ENCODE results near the gene INPP4B. TPM values are rescaled to one million over a fixed set of nuclear protein-coding genes. Genes with fewer than 3 reads are reported as not detected.

Gene INPP4B
- total RNA-seq, 1 experiment from 2014 or later, result 53.7 TPM

DNA sequence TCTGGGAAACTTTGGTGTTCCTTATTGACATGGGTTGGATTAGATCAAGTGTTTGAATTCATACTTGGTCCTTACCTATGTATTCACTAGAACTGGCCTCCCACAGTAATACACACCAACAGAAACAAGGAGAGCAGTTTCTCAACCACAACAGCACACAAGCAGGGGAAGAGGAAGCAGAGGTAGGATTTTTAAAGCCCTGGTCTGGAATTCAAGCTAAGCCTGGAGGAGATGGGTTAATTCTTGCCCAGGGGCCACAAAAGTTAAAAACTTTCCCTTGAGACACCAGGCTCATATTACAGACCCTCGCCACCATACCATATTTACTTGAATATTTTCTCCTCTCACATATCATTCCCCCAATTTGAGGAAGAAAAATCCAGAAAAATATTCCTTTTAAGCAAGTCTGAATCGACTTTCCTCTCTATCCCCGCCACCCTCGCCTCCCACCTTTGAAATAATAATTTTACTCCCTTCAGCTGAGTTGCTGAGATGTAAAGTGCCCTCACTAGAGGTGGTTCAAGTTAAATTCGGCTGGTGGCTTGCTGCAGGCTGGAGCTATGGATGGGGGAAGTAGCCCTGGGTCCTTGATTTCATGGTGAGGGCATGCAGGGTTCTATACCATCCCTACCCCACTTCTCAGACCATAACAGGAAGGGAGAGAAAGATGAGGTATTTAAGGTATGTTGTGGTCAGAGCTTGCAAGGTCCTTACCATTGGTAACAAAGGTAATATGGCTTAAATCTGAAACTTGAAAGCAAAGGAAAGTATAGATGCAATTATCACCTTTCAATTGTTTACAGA is 440.2 kb downstream of the INPP4B start:
- intact Hi-C loops (cut with micrococcal nuclease; ENCODE audit: unreplicated experiment), result loop anchor here (1.0 to 10.0 kb wide), 2 partner anchors 51 to 68 kb away; no protein-coding TSS in a partner anchor
- BruUV-seq (replicated peaks), result TSS peak; percentile 19
- Histone ChIP-seq H3K9me3 (ENCODE audit: insufficient read depth, low read depth) (no peaks in the 10 kb centered on the region), H2AFZ (no peak overlapping the region), H3K4me1 (replicated peaks; ENCODE audit: insufficient read depth) (peaks cover 71% of the 10 kb centered on the region), H3K9me2 (ENCODE audit: insufficient read depth) (no peaks in the 10 kb centered on the region), H3K27ac (peak overlapping the region; percentile 100), H3F3A (ENCODE audit: insufficient read depth, low read depth) (peaks cover 37% of the 10 kb centered on the region), H3K27me3 (ENCODE audit: insufficient read depth, low read depth) (no peaks in the 10 kb centered on the region), H3K36me3 (ENCODE audit: low read depth) (peaks cover 12% of the 10 kb centered on the region), H3K4me3 (peak overlapping the region; percentile 15; the same call in 1 of the 2 replicates), H3K79me2 (ENCODE audit: low read depth) (peaks cover 24% of the 10 kb centered on the region), H4K20me1 (ENCODE audit: insufficient read depth) (no peaks in the 10 kb centered on the region), H3K4me2 (peak overlapping the region; percentile 61)
- DNase-seq, result peak; percentile 51 to 90
- CTCF ChIA-PET, result interaction anchor here (2.1 kb wide), 1 partner anchor 68 kb away, joined by 8 read pairs; no protein-coding TSS in a partner anchor
- POLR2A ChIA-PET (ENCODE audit: unreplicated experiment), result interaction anchor here (0.6 to 2.0 kb wide), 6 partner anchors 26 to 128 kb away, joined by 3 to 29 read pairs (median 4); no protein-coding TSS in a partner anchor
- TF ChIP-seq, protein P1, sequence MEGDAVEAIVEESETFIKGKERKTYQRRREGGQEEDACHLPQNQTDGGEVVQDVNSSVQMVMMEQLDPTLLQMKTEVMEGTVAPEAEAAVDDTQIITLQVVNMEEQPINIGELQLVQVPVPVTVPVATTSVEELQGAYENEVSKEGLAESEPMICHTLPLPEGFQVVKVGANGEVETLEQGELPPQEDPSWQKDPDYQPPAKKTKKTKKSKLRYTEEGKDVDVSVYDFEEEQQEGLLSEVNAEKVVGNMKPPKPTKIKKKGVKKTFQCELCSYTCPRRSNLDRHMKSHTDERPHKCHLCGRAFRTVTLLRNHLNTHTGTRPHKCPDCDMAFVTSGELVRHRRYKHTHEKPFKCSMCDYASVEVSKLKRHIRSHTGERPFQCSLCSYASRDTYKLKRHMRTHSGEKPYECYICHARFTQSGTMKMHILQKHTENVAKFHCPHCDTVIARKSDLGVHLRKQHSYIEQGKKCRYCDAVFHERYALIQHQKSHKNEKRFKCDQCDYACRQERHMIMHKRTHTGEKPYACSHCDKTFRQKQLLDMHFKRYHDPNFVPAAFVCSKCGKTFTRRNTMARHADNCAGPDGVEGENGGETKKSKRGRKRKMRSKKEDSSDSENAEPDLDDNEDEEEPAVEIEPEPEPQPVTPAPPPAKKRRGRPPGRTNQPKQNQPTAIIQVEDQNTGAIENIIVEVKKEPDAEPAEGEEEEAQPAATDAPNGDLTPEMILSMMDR (conservative IDR thresholded peaks at IDR 0.05), result no peak
- TF ChIP-seq EZH2 (IDR thresholded peaks at IDR 0.05; ENCODE audit: low read depth), result no peak

DNA sequence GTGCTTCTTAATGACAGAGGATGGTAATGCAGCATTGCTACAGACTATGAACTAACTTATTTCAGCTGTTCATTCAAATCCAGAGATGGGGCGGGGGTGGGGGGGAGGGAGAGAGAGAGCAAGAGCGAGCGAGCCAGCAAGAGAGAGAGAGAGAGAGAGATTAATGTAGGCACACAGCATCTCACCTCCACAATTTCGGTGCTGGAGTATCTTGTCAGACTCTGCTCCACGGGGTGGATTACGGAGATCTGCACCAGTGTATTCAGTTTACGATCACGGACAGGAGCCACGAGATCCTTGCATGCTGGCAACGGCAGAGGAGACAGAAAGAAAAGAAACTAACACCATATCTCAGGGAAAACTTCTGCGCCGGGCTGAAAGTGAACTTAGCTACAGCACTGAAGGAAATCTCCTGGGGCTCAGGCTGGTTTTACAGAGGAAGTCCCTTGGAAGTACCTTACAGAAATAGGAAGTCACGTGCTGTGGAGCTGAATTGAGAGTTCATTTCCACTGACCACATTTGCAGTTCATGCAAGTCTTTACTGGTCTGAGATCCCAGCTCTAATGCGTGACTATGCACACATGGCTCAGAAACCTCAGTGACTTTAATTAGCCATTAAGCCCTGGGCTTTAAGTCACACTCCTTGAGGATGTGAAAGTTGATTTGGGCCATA is 440.9 kb downstream of the INPP4B start:
- intact Hi-C loops (cut with micrococcal nuclease; ENCODE audit: unreplicated experiment), result loop anchor here (10.0 kb wide), 1 partner anchor 50 kb away; no protein-coding TSS in a partner anchor
- no TSS peak for BruUV-seq (replicated peaks)
- ChIA-PET POLR2A (ENCODE audit: unreplicated experiment) (interaction anchor here (0.7 to 2.0 kb wide), 2 partner anchors 28 to 69 kb away, joined by 3 to 29 read pairs; no protein-coding TSS in a partner anchor), CTCF (no interaction called here)
- Histone ChIP-seq H3K9me3 (ENCODE audit: insufficient read depth, low read depth) (no peaks in the 10 kb centered on the region), H3K4me3 (no peak overlapping the region), H3K4me2 (peak overlapping the region; percentile 61), H3K4me1 (replicated peaks; ENCODE audit: insufficient read depth) (peaks cover 68% of the 10 kb centered on the region), H3K36me3 (ENCODE audit: low read depth) (peaks cover 12% of the 10 kb centered on the region), H3K27ac (peak overlapping the region; percentile 100), H3K27me3 (ENCODE audit: insufficient read depth, low read depth) (no peaks in the 10 kb centered on the region), H2AFZ (no peak overlapping the region), H3F3A (ENCODE audit: insufficient read depth, low read depth) (peaks cover 34% of the 10 kb centered on the region), H3K79me2 (ENCODE audit: low read depth) (peaks cover 21% of the 10 kb centered on the region), H3K9me2 (ENCODE audit: insufficient read depth) (no peaks in the 10 kb centered on the region), H4K20me1 (ENCODE audit: insufficient read depth) (no peaks in the 10 kb centered on the region)
- TF ChIP-seq, protein P1 (conservative IDR thresholded peaks at IDR 0.05), result no peak
- DNase-seq, result no peak

DNA sequence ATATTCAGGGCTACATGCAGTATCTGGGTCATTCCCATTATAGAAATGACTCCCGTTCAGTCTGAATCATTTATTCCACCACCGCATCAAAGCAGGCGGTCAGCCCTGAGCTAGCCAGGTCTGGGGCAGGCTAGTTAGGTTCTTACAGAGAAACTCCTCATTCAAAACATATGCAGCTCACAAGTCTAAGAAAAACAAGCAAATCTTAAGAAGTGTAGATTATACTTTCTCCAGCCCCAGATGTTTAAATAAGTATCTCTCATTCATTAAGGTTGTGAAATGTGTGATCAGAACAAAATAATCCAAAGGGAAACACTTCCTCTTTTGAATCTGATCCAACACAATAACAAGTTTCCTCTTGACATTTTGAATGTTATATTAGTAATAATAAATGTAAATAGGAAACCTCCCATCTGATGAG is 441.9 kb downstream of the INPP4B start:
- H3K9me3 ChIP-seq (ENCODE audit: insufficient read depth, low read depth), result no peaks in the 10 kb centered on the region
- H2AFZ ChIP-seq, result no peak overlapping the region
- POLR2A ChIA-PET (ENCODE audit: unreplicated experiment), result no interaction called here
- H3K36me3 ChIP-seq (ENCODE audit: low read depth), result peaks cover 12% of the 10 kb centered on the region
- no peaks in the 10 kb centered on the region for H3K27me3 ChIP-seq (ENCODE audit: insufficient read depth, low read depth)
- no peaks in the 10 kb centered on the region for H4K20me1 ChIP-seq (ENCODE audit: insufficient read depth)
- TF ChIP-seq, protein P1 (conservative IDR thresholded peaks at IDR 0.05), result no peak
- no peak for TF ChIP-seq EZH2 (IDR thresholded peaks at IDR 0.05; ENCODE audit: low read depth)
- no peaks in the 10 kb centered on the region for H3K9me2 ChIP-seq (ENCODE audit: insufficient read depth)
- intact Hi-C loops (cut with micrococcal nuclease; ENCODE audit: unreplicated experiment), result loop anchor here (10.0 kb wide), 1 partner anchor 49 kb away; no protein-coding TSS in a partner anchor
- no peak for DNase-seq
- peaks cover 22% of the 10 kb centered on the region; the same call in 1 of the 2 replicates for H3K79me2 ChIP-seq (ENCODE audit: low read depth)
- peak overlapping the region; percentile 41 for H3K27ac ChIP-seq
- peaks cover 59% of the 10 kb centered on the region for H3K4me1 ChIP-seq (replicated peaks; ENCODE audit: insufficient read depth)
- no peak overlapping the region for H3K4me3 ChIP-seq
- BruUV-seq (replicated peaks), result no TSS peak
- H3F3A ChIP-seq (ENCODE audit: insufficient read depth, low read depth), result peaks cover 26% of the 10 kb centered on the region
- no peak overlapping the region for H3K4me2 ChIP-seq
- CTCF ChIA-PET, result no interaction called here
